ENCODE measurements around the gene GRM6. TPM values are rescaled to one million over a fixed set of nuclear protein-coding genes. Genes with fewer than 3 reads are reported as not detected.
A peak's percentile ranks its signal among the peaks of the same experiment; 100 is the strongest.

GRM6 gene
- total RNA-seq, 1 experiment from 2014 or later = 0.33 TPM

DNA sequence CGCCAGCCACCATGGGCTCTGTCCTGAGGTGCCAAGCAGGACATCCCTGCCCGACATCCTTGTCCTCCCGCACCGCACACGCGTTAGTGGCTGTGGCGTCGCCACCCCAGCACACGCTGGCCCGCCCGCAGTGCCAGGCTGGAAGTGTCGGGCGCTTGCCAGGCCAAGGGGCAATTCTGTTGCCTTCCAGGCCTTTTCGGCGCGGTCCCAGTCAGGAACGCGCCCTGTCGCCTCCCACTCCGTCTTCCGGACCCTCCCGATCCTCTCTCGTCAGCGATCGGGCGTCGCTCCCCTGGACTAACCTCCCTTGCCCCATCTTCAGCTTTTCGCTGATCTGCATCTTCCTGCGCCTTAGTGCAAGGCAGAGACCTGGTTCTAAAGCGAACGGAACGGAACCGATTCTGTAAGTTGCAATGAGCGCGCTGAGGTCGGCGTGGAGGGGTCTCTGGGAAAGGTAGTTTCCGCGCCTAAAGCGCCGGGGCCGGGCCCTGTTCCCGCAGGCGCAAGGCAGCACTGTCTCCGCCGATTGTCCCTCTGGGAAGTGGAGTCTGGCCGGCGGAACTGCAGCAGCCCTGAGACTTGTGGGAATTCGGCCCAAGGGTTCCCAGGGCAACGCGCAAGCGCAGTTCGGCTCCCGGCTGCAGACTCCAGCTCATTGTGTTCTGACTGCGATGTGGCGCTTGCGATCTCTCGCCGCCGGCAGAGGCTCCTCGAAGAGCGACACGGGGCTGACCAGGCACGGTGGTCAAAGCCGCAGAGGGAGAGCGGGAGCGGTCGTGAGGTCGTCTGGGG is 54.4 kb downstream of the GRM6 start, which contains the start of gene ZNF454 (continued):
- no peak; the same call in 1 of the 2 replicates for TF ChIP-seq ZNF138 (CRISPR knock-in tag; conservative IDR thresholded peaks at IDR 0.05)
- TF ChIP-seq, protein P1, sequence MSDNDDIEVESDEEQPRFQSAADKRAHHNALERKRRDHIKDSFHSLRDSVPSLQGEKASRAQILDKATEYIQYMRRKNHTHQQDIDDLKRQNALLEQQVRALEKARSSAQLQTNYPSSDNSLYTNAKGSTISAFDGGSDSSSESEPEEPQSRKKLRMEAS (CRISPR knock-in tag; IDR thresholded peaks at IDR 0.05) = peak; percentile 87
- TF ChIP-seq SMAD3 (CRISPR knock-in tag; IDR thresholded peaks at IDR 0.05; ENCODE audit: borderline replicate concordance) = peak; percentile 54; the same call in 1 of the 2 replicates
- TF ChIP-seq ETV6 (CRISPR knock-in tag; IDR thresholded peaks at IDR 0.05) = peak; percentile 51
- TF ChIP-seq, protein P2, sequence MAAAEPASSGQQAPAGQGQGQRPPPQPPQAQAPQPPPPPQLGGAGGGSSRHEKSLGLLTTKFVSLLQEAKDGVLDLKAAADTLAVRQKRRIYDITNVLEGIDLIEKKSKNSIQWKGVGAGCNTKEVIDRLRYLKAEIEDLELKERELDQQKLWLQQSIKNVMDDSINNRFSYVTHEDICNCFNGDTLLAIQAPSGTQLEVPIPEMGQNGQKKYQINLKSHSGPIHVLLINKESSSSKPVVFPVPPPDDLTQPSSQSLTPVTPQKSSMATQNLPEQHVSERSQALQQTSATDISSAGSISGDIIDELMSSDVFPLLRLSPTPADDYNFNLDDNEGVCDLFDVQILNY (CRISPR knock-in tag; IDR thresholded peaks at IDR 0.05) = peak; percentile 18; the same call in 1 of the 2 replicates
- peak; percentile 90 for TF ChIP-seq FOXP1 (CRISPR knock-in tag; IDR thresholded peaks at IDR 0.05; ENCODE audit: borderline replicate concordance)

DNA sequence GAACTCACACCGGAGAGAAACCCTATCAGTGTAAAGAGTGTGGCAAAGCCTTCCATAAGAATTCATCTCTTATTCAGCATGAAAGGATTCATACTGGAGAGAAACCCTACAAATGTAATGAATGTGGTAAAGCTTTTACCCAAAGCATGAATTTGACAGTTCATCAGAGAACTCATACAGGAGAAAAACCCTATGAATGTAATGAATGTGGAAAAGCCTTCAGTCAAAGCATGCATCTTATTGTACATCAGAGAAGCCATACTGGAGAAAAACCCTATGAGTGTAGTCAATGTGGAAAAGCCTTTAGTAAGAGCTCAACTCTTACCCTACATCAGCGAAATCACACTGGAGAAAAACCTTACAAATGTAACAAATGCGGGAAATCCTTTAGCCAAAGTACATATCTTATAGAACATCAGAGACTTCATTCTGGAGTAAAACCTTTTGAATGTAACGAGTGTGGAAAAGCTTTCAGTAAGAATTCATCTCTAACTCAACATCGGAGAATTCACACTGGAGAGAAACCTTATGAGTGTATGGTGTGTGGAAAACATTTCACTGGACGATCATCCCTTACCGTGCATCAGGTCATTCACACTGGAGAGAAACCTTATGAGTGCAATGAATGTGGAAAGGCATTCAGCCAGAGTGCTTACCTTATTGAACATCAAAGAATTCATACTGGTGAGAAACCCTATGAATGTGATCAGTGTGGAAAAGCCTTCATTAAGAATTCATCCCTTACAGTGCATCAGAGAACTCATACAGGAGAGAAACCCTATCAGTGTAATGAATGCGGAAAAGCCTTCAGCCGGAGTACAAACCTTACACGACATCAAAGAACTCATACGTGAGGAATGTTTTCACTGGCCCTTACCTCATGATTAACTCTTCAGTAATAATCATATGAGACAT is 63.0 kb downstream of the GRM6 start:
- POLR2A ChIA-PET = no interaction called here

More for the DNA sequence above, 63.0 kb downstream of the GRM6 start:
- peaks cover 94% of the 10 kb centered on the region for H3K9me3 Mint-ChIP-seq
- H3K27me3 Mint-ChIP-seq (ENCODE audit: low read depth) = peaks cover 53% of the 10 kb centered on the region
- CTCF ChIA-PET = no interaction called here
- DNase-seq (ENCODE audit: low spot score) (no peak), ATAC-seq (no peak)
- no peaks in the 10 kb centered on the region for H3K4me1 Mint-ChIP-seq
- H3K27ac Mint-ChIP-seq = no peak overlapping the region
- TF ChIP-seq ZNF219 (CRISPR knock-in tag; IDR thresholded peaks at IDR 0.05; ENCODE audit: borderline replicate concordance) = no peak
- TF ChIP-seq RELA (CRISPR knock-in tag; IDR thresholded peaks at IDR 0.05; ENCODE audit: borderline replicate concordance) = no peak
- TF ChIP-seq, protein P3, sequence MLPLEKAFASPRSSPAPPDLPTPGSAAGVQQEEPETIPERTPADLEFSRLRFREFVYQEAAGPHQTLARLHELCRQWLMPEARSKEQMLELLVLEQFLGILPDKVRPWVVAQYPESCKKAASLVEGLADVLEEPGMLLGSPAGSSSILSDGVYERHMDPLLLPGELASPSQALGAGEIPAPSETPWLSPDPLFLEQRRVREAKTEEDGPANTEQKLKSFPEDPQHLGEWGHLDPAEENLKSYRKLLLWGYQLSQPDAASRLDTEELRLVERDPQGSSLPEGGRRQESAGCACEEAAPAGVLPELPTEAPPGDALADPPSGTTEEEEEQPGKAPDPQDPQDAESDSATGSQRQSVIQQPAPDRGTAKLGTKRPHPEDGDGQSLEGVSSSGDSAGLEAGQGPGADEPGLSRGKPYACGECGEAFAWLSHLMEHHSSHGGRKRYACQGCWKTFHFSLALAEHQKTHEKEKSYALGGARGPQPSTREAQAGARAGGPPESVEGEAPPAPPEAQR (CRISPR knock-in tag; IDR thresholded peaks at IDR 0.05) = no peak
- no peak for TF ChIP-seq FOXJ3 (CRISPR knock-in tag; IDR thresholded peaks at IDR 0.05; ENCODE audit: borderline replicate concordance)
- no peak for TF ChIP-seq FOXK1 (CRISPR knock-in tag; IDR thresholded peaks at IDR 0.05)
- TF ChIP-seq CREM (CRISPR knock-in tag; IDR thresholded peaks at IDR 0.05) = no peak
- TF ChIP-seq, protein P4, sequence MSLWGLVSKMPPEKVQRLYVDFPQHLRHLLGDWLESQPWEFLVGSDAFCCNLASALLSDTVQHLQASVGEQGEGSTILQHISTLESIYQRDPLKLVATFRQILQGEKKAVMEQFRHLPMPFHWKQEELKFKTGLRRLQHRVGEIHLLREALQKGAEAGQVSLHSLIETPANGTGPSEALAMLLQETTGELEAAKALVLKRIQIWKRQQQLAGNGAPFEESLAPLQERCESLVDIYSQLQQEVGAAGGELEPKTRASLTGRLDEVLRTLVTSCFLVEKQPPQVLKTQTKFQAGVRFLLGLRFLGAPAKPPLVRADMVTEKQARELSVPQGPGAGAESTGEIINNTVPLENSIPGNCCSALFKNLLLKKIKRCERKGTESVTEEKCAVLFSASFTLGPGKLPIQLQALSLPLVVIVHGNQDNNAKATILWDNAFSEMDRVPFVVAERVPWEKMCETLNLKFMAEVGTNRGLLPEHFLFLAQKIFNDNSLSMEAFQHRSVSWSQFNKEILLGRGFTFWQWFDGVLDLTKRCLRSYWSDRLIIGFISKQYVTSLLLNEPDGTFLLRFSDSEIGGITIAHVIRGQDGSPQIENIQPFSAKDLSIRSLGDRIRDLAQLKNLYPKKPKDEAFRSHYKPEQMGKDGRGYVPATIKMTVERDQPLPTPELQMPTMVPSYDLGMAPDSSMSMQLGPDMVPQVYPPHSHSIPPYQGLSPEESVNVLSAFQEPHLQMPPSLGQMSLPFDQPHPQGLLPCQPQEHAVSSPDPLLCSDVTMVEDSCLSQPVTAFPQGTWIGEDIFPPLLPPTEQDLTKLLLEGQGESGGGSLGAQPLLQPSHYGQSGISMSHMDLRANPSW (CRISPR knock-in tag; conservative IDR thresholded peaks at IDR 0.05; ENCODE audit: low read depth) = no peak
- TF ChIP-seq, protein P5, sequence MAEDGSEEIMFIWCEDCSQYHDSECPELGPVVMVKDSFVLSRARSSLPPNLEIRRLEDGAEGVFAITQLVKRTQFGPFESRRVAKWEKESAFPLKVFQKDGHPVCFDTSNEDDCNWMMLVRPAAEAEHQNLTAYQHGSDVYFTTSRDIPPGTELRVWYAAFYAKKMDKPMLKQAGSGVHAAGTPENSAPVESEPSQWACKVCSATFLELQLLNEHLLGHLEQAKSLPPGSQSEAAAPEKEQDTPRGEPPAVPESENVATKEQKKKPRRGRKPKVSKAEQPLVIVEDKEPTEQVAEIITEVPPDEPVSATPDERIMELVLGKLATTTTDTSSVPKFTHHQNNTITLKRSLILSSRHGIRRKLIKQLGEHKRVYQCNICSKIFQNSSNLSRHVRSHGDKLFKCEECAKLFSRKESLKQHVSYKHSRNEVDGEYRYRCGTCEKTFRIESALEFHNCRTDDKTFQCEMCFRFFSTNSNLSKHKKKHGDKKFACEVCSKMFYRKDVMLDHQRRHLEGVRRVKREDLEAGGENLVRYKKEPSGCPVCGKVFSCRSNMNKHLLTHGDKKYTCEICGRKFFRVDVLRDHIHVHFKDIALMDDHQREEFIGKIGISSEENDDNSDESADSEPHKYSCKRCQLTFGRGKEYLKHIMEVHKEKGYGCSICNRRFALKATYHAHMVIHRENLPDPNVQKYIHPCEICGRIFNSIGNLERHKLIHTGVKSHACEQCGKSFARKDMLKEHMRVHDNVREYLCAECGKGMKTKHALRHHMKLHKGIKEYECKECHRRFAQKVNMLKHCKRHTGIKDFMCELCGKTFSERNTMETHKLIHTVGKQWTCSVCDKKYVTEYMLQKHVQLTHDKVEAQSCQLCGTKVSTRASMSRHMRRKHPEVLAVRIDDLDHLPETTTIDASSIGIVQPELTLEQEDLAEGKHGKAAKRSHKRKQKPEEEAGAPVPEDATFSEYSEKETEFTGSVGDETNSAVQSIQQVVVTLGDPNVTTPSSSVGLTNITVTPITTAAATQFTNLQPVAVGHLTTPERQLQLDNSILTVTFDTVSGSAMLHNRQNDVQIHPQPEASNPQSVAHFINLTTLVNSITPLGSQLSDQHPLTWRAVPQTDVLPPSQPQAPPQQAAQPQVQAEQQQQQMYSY (CRISPR knock-in tag; IDR thresholded peaks at IDR 0.05) = no peak
- TF ChIP-seq SMAD4 (CRISPR knock-in tag; IDR thresholded peaks at IDR 0.05) = no peak
- TF ChIP-seq, protein P6, sequence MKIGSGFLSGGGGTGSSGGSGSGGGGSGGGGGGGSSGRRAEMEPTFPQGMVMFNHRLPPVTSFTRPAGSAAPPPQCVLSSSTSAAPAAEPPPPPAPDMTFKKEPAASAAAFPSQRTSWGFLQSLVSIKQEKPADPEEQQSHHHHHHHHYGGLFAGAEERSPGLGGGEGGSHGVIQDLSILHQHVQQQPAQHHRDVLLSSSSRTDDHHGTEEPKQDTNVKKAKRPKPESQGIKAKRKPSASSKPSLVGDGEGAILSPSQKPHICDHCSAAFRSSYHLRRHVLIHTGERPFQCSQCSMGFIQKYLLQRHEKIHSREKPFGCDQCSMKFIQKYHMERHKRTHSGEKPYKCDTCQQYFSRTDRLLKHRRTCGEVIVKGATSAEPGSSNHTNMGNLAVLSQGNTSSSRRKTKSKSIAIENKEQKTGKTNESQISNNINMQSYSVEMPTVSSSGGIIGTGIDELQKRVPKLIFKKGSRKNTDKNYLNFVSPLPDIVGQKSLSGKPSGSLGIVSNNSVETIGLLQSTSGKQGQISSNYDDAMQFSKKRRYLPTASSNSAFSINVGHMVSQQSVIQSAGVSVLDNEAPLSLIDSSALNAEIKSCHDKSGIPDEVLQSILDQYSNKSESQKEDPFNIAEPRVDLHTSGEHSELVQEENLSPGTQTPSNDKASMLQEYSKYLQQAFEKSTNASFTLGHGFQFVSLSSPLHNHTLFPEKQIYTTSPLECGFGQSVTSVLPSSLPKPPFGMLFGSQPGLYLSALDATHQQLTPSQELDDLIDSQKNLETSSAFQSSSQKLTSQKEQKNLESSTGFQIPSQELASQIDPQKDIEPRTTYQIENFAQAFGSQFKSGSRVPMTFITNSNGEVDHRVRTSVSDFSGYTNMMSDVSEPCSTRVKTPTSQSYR (CRISPR knock-in tag; IDR thresholded peaks at IDR 0.05) = no peak
- TF ChIP-seq ESRRA (CRISPR knock-in tag; IDR thresholded peaks at IDR 0.05; ENCODE audit: borderline replicate concordance) = no peak
- no peak for TF ChIP-seq ELF4 (CRISPR knock-in tag; IDR thresholded peaks at IDR 0.05; ENCODE audit: low read depth)
- TF ChIP-seq TCF7 (CRISPR knock-in tag; IDR thresholded peaks at IDR 0.05; ENCODE audit: low read depth) = no peak
- H3K36me3 Mint-ChIP-seq = peaks cover 90% of the 10 kb centered on the region
- no peak overlapping the region for H3K4me3 Mint-ChIP-seq

All from WTC11 (cell line).